NCI-H510A treated with DMSO at 0.1 percent for 48 hours (cell line): ENCODE measurements around the gene SLC35A4.
A peak's percentile ranks its signal among the peaks of the same experiment; 100 is the strongest.
"Not testable (repeated sequence)": the region's sequence is repeated elsewhere in the genome, so short reads cannot be mapped to it uniquely, and the experiment has no call there.

Experiments
- DNase-seq: peaks from one replicate; lab custom pipeline; 2025; lab: John Stamatoyannopoulos, UW

SLC35A4 gene

DNA sequence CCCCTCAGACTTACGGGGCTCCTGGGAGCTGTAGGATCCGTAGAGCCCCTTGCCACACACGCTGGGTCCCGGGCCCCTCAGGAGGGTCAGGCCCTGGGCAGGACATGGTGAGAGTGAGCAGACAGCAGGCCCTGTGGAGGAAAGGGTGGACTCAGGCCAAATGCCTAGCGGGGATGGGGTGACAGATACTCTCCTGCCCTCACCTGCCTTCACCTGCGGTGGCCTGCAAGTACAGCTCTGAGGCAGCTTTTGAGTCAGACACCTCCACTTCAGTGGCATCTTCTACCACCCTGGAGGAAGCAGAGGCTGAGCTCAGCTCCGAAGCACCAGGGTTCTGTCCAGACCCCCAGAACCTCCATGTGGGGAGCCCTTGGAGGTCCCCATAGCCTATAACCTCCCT lies 26.2 kb downstream of the SLC35A4 start:
- no peak for DNase-seq

DNA sequence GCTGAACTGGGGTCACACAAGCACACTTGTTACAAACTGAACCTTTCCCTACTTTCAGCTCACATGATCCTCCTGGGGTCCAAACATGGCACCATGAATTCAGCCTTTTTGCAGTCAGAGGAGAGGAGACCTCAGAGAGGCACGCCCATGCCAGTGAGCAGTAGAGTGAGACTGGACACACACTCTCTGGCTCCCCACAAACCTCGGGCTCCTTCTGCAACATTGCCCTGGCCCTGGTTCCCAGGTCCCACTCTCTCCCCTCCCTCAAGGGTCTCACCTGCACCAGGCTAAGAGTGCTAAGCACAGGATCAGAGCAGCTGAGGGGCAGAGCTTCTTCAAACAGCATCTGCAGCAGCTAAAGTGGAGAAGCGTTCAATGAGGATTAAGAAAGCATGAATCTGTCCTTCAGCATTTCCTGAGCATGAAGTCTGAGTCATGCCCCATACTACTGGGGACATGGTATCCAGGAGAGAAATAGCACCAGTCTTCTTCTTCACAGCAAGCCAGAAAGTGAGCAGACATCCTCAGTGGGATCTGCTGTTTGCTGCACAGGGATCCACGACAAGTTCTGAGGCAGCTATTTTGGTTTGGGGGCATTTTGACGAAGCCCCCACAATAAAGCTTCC lies 27.2 kb downstream of the SLC35A4 start:
- DNase-seq = no peak

DNA sequence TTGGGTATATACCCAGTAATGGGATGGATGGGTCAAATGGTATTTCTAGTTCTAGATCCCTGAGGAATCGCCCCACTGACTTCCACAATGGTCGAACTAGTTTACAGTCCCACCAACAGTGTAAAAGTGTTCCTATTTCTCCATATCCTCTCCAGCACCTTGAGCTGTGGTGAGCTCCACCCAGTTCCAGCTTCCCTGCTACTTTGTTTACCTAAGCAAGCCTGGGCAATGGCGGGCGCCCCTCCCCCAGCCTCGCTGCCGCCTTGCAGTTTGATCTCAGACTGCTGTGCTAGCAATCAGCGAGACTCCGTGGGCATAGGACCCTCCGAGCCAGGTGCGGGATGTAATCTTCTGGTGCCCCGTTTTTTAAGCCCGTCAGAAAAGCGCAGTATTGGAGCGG lies 28.4 kb downstream of the SLC35A4 start:
- DNase-seq = not testable (repeated sequence)

DNA sequence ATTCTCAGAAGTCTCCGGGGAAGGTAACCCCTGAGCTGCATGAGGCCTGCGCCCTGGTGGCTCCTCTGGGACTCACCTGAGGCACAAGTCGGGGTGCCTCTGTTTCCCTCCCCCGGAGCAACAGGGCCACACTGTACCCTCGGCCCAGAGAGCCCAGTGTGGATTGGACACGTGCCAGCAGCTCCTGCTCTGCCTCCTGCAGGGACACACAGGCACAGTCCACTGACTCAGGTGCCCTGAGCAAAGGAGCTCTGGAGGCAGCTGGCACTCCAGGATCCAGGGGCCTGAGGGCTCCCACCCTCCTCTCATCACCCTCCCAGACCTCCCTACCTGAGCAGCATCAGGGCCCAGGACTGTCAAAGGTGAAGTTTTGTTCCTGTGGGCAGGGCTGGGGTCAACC lies 29.5 kb downstream of the SLC35A4 start:
- DNase-seq = no peak

DNA sequence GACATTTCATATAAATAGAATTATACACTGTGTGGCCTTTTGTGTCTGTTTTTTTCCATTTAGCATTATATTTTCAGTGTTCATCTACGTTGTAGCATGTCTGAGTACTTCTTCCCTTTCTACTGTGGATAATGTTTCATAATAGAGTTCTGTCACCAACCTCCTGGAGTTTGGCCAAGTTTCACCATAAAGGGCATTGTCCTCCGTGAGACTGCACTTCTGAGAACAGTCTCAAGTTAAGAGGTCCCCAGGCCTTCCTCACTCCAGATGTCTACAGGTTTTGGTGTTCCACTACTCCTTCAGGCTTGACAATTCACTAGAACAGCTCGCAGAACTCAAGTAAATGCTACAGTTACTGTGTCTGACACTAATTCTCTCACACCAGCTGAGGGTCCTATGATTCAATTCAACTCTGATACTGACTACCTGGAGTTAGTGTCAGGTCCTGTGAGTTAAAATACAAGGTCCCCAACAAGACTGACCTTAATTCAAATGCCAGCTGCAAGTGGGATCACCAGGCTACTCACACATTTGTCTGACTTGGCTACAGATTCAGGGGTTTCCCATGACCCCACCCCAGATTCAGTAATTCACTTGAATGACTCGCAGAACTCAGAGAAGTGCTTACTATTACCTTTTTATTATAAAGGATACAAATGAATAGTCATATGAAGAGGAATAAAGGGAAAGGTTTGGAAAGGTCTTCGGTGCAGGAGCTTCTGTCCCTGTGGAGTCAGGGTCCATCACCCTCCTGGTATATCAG lies 31.1 kb downstream of the SLC35A4 start:
- peak; percentile 1 for DNase-seq

DNA sequence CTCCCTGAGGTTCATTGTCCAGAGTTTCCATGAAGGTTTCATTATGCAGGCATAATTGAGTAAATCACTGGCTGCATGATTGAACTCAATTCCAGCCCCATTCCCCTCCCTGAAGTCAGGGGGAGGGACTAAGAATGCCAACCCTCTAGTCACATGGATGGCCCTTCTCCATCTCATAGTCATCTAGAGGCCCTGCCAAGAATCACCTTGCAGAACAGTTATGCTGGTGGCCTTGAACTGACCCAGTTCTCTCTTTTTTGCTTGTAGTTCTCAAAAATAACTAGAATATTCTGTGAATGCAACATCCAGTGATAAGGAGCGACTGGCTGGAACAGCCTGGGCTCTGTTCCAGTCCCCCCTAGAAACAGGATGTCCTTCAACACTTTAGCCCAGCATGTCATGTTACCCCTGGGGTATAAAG lies 31.7 kb downstream of the SLC35A4 start:
- DNase-seq = no peak

DNA sequence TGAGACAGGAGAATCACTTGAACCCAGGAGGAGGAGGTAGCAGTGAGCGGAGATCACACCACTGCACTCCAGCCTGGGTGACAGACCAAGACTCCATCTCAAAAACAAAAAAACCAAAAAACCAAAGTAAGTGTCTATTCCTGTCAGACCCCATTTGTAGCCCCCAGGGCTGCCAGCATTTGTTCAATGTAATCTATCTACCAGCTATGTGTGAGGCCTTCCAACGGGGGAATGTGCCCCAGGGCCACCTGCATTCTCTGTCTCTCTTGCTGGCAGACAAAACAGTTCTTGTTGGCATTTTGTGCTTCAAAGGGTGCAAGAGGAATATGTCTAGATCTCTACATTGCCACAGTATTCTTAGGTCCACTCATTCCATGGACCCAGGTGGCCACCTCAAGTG lies 34.2 kb downstream of the SLC35A4 start:
- no peak for DNase-seq

DNA sequence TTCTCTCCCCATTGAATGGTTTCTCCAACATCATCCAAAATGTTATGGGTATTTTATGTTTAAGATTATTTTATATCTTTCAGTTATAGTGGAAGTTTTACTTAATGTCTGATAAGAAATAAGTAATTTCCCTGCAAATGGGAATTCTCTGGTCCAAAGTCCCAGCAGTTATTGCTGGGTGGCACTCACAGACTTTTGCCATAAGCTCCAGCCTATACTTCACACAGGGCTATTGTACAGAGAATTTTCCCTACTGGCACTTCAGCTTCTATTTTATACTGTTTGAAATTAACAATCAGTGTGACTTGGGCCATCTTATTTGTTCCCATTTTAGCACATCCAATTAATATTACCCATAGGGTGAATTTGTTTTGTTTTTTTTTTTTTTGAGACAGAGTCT lies 35.5 kb downstream of the SLC35A4 start:
- DNase-seq = no peak

DNA sequence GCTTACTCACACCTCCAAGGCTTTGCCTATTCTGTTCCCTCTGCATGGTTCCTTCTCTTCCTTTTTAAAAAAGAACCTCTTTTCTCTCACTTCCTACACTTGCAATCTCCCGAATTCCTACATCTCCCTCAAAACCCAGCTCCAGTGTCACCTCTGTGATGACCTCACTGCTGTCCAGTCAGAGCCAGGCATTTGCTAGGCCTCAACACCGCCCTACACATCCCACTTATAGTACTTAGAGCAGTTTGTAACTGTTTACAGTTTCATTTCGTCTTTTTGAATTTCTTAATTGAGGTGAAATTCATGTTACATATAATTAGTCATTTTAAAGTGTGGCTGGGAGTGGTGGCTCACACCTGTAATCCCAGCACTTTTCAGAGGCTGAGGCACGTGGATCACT lies 37.5 kb downstream of the SLC35A4 start:
- DNase-seq = no peak

DNA sequence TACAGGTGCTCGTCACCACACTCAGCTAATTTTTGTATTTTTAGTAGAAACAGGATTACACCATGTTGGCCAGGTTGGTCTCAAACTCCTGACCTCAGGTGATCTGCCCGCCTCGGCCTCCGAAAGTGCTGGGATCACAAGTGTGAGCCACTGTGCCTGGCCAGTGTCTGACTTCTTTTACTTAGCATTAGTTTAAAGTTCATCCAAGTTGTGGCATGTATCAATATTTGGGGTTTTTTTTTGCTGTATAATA lies 38.7 kb downstream of the SLC35A4 start:
- DNase-seq = not testable (repeated sequence)

DNA sequence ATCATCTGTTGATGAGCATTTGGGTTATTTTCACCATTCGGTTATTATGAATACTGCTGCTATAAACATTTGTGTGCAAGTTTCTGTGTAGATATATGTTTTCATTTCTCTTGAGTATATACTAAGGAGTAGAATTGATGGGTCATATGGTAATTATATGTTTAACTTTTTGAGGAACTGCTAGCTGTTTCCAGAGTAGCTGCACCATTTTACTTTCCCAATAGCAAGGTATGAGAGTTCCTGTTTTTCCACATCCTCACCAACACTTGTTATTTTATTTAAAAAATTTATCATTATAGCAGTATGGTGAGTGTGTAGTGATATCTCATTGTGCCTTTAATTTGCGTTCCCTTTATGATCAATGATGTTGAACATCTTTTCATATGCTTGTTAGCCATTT lies 39.1 kb downstream of the SLC35A4 start:
- no peak for DNase-seq

DNA sequence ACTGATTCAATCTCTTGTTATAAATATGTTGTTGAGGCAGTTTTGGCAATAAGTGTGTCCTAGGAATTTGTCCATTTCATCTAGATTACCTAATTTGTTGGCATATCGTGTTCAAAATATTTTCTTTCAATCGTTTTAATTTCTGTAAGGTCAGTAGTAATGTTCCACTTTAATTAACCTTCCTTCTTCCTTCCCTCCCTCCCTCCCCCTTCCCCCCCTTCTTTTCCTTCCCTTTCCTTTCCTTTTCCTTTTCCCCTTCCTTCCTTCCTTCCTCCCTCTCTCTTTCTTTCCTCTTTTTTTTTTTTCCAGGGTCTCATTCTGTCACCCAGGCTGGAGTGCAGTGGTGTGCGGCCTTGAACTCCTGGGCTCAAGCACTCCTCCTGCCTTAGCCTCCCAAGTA lies 41.3 kb downstream of the SLC35A4 start:
- DNase-seq = no peak

DNA sequence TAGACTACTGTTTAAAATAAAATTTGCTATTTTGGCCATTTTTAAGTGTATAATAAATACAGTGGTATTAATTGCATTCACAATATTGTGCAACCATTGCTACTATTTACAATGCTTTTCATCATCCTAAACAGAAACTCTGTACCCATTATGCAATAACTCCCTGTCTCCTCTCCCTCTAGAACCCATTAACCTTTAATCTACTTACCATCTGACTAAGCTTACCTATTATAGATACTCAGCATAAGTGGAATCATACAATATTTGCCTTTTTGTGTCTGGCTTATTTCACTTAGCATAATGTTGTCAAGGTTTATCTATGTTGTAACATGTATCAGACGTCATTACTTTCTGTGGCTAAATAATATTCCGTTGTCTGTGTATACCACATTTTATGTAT lies 42.4 kb downstream of the SLC35A4 start:
- DNase-seq = no peak

DNA sequence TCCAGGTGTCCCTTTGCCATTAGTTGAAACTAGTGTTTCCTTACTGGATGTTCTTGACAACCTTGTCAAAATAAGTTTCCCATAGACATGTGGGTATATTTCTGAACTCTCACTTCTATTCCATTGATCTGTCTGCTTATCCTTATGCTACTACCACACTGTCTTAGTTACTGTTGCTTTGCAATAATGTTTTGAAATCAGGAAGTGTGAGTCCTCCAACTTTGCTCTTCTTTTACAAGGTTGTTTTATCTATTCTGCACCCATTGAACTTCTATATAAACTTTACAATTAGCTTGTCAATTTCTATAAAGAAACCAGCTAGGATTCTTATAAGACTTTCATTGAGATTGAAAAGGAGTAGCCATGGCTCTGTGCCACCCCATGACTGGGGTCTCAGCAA lies 44.1 kb downstream of the SLC35A4 start:
- DNase-seq = no peak

DNA sequence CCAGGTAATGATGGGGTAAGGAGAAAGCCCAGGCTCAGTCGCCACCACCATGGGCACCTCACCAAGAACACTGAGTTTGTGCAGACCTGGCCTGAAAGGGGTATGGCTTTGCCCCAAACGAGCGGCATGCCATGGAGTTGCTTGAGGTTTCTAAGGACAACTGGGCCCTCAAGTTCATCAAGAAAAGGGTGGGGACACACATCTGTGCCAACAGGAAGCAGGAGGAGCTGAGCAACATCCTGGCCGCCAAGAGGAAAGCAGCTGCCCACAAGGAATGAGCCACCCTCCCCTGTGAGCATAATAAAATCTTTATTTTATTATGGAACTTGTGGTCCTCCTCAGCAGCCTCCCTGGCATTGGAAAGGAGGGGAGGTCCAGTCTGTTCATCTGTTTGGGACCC lies 44.5 kb downstream of the SLC35A4 start:
- no peak for DNase-seq

DNA sequence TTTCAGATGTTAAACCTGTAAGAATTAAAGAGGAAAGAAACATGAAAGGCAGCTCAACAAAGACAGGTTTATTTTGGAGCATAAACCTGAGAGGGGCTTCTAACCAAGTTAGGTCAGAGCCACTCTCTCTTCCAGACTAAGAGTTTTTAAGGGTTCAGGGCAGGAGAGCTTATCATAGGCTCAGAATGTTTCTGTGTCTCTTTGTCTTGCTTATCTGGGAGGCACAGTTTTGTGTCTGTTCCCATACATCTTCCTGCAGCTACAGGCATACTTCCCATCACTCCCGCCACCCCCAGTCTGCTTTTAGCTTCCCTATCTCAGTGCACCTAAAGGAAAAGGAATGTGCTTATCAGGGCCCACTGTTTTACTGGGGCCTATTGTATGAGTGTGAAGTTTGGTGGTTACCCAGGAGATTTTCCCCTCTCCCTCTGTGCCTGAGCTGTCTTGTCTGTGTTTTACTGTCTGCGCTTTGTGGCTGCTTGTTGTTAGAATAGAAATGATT lies 46.4 kb downstream of the SLC35A4 start:
- DNase-seq = no peak
